GM12878 (cell line): ENCODE data around the gene MAN2C1. TPM values are rescaled to one million over a fixed set of nuclear protein-coding genes. Genes with fewer than 3 reads are reported as not detected.

Source experiments
- ATF7 ChIP-seq: fragments of 450-650 bp; IDR thresholded peaks from 2 replicates; pipeline ENCODE4 v1.6.1; 2016; ENCODE audit warnings: low read depth, mild to moderate bottlenecking
- CBX5 ChIP-seq: sonication (generic); IDR thresholded peaks from 2 replicates; pipeline ENCODE4 v1.6.1; 2016; ENCODE audit warnings: low read depth, moderate library complexity, mild to moderate bottlenecking, inconsistent platforms
- CREB1 ChIP-seq: IDR thresholded peaks from 2 replicates; pipeline ENCODE4 v1.6.1; 2012; ENCODE audit warnings: low read depth, mild to moderate bottlenecking, inconsistent platforms
- EED ChIP-seq: sonication (generic); IDR thresholded peaks from 2 replicates; pipeline ENCODE4 v1.6.1; 2016; ENCODE audit warnings: antibody characterized with exemption, low read depth
- GABPA ChIP-seq: IDR thresholded peaks from 2 replicates; pipeline ENCODE4 v1.6.1; 2014; ENCODE audit warnings: antibody characterized with exemption, low read depth, mild to moderate bottlenecking, inconsistent platforms
- IKZF1 ChIP-seq: fragments of 450-650 bp; conservative IDR thresholded peaks from 2 replicates; pipeline ENCODE4 v1.6.1; 2017; ENCODE audit warnings: antibody characterized with exemption, mild to moderate bottlenecking
- MTA3 ChIP-seq: IDR thresholded peaks from 2 replicates; pipeline ENCODE4 v1.6.1; 2012; ENCODE audit warnings: low read length, inconsistent platforms, borderline replicate concordance
- PAX5 ChIP-seq: IDR thresholded peaks from 2 replicates; pipeline ENCODE4 v1.6.1; 2011; ENCODE audit warnings: low read depth, low read length, borderline replicate concordance
- RFX5 ChIP-seq: IDR thresholded peaks from 2 replicates; pipeline ENCODE4 v1.6.1; 2011; ENCODE audit warnings: low read depth, low read length, improper control_type of control experiment
- RUNX3 ChIP-seq: IDR thresholded peaks from 2 replicates; pipeline ENCODE4 v1.6.1; 2012; ENCODE audit warnings: low read length, inconsistent platforms
- SMAD1 ChIP-seq: fragments of 450-650 bp; IDR thresholded peaks from 2 replicates; pipeline ENCODE4 v1.6.1; 2018; ENCODE audit warnings: mild to moderate bottlenecking, low read depth; ENCODE audit not compliant: partially characterized antibody
- TCF12 ChIP-seq: IDR thresholded peaks from 2 replicates; pipeline ENCODE4 v1.6.1; 2011; ENCODE audit warnings: low read depth, mild to moderate bottlenecking, low read length
- ZNF24 ChIP-seq: fragments of 450-650 bp; IDR thresholded peaks from 2 replicates; pipeline ENCODE4 v1.6.1; 2017; ENCODE audit warnings: antibody characterized with exemption, mild to moderate bottlenecking
- polyA plus RNA-seq, 11 experiments: library from polyadenylated mRNA; depleted of rRNA in 4 of 11; unstranded in 6 of 11; stranded (reverse) in 5 of 11; fragments of >200 nt; fragmentation: Nextera tagmentation in 4 of 11; fragmentation: Illumina TruSeq in 1 of 11; extraction: Ambion mirVana in 4 of 11; extraction: Trizol in 1 of 11; gene quantifications; 1 replicate in 1 of 11; 2 replicates in 10 of 11; pipeline versions ENCODE4 v1.2.1 to v1.2.3, GENCODE V29; 2011 to 2016; ENCODE audit warnings: inconsistent platforms in 2 of 11, missing spikeins in 2 of 11, low read depth in 1 of 11
- total RNA-seq, 4 experiments: library from RNA; depleted of rRNA in 3 of 4; stranded (reverse); fragments of >200 nt in 3 of 4; fragmentation: Illumina TruSeq in 1 of 4; extraction: Trizol in 1 of 4; gene quantifications; 2 replicates each; pipeline versions ENCODE4 v1.2.1 to v1.2.3, GENCODE V29; 2013 to 2021
- TF ChIP-seq, protein P1 (sequence below): fragments of 450-650 bp; IDR thresholded peaks from 2 replicates; pipeline ENCODE4 v1.6.1; 2016; ENCODE audit warnings: mild to moderate bottlenecking
- TF ChIP-seq, protein P2 (sequence below): fragments of 450-650 bp; IDR thresholded peaks from 2 replicates; pipeline ENCODE4 v1.6.1; 2016; ENCODE audit warnings: mild to moderate bottlenecking
- TF ChIP-seq, protein P3 (sequence below): fragments of 450-650 bp; IDR thresholded peaks from 2 replicates; pipeline ENCODE4 v1.6.1; 2017; ENCODE audit warnings: mild to moderate bottlenecking, moderate library complexity

MAN2C1 gene
- total and polyA plus RNA-seq, 10 of the 15 experiments (the other 5 are each of a cell fraction or from before 2014, with no cell fraction given): 1.4 to 111 (median 42.2) TPM

DNA sequence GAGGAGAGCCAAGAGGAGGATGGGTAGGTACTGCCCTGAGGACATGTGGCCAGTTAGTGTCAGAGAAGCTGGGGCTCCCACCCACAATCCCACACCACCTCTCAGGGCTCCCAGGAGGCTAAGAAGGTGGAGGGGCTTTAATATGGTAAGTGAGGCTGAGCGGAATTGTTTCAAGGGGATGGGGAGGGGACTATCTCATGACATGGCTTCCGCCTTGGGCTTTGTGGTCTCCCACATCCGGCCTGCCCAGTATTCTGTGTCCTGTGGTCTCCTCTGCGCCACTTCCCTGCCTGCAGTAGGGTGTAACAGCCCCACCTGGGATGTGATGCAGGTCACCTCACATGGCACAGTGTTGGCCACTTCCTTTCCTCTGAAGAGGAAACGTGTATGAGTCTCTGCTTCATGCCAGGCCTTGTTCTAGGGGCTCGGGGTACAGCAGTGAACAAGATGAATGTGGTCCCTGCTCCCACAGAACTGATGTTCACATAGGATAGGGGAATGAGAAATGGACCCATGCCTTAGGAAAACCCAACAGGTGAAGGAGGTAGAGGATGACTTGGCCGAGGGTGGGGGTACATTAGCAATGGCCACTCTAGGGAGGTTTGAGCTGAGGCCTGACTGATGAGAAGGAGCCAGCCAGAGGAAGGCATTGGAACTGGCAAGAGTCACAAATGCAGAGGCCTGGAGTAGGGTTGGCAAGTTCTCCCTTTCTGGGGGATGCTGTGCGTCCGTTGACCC lies 18.4 kb downstream of the MAN2C1 start (continued):
- TF ChIP-seq RFX5 (no peak), MTA3 (0 out of 2 replicates have a peak, but pooled peaks have one; percentile 20), RUNX3 (peak; percentile 98), ATF7 (no peak), CBX5 (peak; percentile 97), GABPA (peak; percentile 61; the same call in 1 of the 2 replicates), PAX5 (peak; percentile 78; the same call in 1 of the 2 replicates), SMAD1 (no peak), ZNF24 (no peak), IKZF1 (peak; percentile 53), TCF12 (peak; percentile 57; the same call in 1 of the 2 replicates), EED (peak; percentile 72; the same call in 1 of the 2 replicates), CREB1 (peak; percentile 37; the same call in 1 of the 2 replicates)
- TF ChIP-seq, protein P1, sequence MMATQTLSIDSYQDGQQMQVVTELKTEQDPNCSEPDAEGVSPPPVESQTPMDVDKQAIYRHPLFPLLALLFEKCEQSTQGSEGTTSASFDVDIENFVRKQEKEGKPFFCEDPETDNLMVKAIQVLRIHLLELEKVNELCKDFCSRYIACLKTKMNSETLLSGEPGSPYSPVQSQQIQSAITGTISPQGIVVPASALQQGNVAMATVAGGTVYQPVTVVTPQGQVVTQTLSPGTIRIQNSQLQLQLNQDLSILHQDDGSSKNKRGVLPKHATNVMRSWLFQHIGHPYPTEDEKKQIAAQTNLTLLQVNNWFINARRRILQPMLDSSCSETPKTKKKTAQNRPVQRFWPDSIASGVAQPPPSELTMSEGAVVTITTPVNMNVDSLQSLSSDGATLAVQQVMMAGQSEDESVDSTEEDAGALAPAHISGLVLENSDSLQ: no peak
- TF ChIP-seq, protein P2, sequence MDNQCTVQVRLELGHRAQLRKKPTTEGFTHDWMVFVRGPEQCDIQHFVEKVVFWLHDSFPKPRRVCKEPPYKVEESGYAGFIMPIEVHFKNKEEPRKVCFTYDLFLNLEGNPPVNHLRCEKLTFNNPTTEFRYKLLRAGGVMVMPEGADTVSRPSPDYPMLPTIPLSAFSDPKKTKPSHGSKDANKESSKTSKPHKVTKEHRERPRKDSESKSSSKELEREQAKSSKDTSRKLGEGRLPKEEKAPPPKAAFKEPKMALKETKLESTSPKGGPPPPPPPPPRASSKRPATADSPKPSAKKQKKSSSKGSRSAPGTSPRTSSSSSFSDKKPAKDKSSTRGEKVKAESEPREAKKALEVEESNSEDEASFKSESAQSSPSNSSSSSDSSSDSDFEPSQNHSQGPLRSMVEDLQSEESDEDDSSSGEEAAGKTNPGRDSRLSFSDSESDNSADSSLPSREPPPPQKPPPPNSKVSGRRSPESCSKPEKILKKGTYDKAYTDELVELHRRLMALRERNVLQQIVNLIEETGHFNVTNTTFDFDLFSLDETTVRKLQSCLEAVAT: peak; percentile 64; the same call in 1 of the 2 replicates
- TF ChIP-seq, protein P3, sequence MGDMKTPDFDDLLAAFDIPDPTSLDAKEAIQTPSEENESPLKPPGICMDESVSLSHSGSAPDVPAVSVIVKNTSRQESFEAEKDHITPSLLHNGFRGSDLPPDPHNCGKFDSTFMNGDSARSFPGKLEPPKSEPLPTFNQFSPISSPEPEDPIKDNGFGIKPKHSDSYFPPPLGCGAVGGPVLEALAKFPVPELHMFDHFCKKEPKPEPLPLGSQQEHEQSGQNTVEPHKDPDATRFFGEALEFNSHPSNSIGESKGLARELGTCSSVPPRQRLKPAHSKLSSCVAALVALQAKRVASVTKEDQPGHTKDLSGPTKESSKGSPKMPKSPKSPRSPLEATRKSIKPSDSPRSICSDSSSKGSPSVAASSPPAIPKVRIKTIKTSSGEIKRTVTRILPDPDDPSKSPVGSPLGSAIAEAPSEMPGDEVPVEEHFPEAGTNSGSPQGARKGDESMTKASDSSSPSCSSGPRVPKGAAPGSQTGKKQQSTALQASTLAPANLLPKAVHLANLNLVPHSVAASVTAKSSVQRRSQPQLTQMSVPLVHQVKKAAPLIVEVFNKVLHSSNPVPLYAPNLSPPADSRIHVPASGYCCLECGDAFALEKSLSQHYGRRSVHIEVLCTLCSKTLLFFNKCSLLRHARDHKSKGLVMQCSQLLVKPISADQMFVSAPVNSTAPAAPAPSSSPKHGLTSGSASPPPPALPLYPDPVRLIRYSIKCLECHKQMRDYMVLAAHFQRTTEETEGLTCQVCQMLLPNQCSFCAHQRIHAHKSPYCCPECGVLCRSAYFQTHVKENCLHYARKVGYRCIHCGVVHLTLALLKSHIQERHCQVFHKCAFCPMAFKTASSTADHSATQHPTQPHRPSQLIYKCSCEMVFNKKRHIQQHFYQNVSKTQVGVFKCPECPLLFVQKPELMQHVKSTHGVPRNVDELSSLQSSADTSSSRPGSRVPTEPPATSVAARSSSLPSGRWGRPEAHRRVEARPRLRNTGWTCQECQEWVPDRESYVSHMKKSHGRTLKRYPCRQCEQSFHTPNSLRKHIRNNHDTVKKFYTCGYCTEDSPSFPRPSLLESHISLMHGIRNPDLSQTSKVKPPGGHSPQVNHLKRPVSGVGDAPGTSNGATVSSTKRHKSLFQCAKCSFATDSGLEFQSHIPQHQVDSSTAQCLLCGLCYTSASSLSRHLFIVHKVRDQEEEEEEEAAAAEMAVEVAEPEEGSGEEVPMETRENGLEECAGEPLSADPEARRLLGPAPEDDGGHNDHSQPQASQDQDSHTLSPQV: no peak
